Upper lobe of left lung (tissue), 4 donors: Measurements from ENCODE around the gene PIGN.

Source experiments
- CTCF ChIP-seq, 6 experiments: fragments of 450-650 bp in 4 of 6; fragments of 200-600 bp in 2 of 6; sonication (generic) in 2 of 6; IDR thresholded peaks; one replicate each; pipeline ENCODE4 v1.5.1; 2016 to 2019; ENCODE audit warnings: antibody characterized with exemption in 6 of 6
- EP300 ChIP-seq, 4 donors: sonication (generic); formaldehyde crosslinking; IDR thresholded peaks; one replicate each; pipeline ENCODE4 v1.5.1; 2017; ENCODE audit warnings: antibody characterized with exemption in 4 of 4, control low read depth in 2 of 4
- POLR2A ChIP-seq, 4 donors: fragments of 450-650 bp; IDR thresholded peaks; one replicate each; pipeline ENCODE4 v1.5.1; 2016 to 2017; ENCODE audit warnings: antibody characterized with exemption in 4 of 4, mild to moderate bottlenecking in 2 of 4

DNA sequence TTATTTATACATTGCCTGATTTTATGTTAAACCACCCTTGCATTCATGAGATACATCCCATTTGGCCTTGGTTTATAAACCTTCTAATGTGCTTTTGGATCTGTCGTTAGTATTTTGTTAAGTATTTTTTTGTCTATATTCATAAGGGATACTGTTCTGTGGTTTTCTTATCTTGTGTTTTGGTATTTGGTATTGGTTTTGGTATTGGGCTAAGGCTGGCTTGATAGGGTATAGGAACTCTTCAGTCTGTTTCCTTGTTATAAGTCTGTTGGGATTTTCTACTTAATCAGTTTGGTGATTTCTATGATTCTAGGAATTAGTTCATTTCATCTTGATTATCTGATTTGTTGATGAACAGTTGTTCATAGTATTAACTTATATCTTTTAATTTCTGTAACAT, 49.4 kb upstream of the PIGN start:
- TF ChIP-seq CTCF (IDR thresholded peaks at IDR 0.05) (no peak), POLR2A (IDR thresholded peaks at IDR 0.05) (no peak), EP300 (IDR thresholded peaks at IDR 0.05) (no peak)
